DOHH2 (cell line): Measurements from ENCODE around the gene GLIS2.

Experiments
- CTCF ChIP-seq: fragments of 200-600 bp; sonication (generic); IDR thresholded peaks from one replicate; pipeline ENCODE4 v1.5.1; 2014; ENCODE audit warnings: antibody characterized with exemption, mild to moderate bottlenecking, low read depth, low read length; ENCODE audit not compliant: poor library complexity, severe bottlenecking
- EZH2phosphoT487 ChIP-seq: fragments of 200-600 bp; sonication (generic); IDR thresholded peaks from 2 replicates; pipeline ENCODE4 v1.6.1; 2017; ENCODE audit warnings: borderline replicate concordance, mild to moderate bottlenecking, antibody characterized with exemption, low read length, moderate library complexity, mixed read lengths

GRCh38 chr16:4322121-4323052, 6.5 kb downstream of the GLIS2 start:
- TF ChIP-seq CTCF (no peak), EZH2phosphoT487 (no peak)
